ENCODE data around the gene PIEZO2.

Gene PIEZO2

GRCh38 chr18:11020161-11020853 is 129.1 kb downstream of the PIEZO2 start:
- peaks cover 2% of the 10 kb centered on the region; the same call in 1 of the 2 replicates for H3K4me1 ChIP-seq (ENCODE audit: control insufficient read depth, insufficient read depth, low read length)
- no peak for DNase-seq (ENCODE audit: low read depth, low spot score)
- no peak overlapping the region for H3K27ac ChIP-seq (ENCODE audit: low read length)
- H3K4me3 ChIP-seq (ENCODE audit: low read length), result no peak overlapping the region
- H3K27me3 ChIP-seq (ENCODE audit: control insufficient read depth, insufficient read depth, low read length), result no peaks in the 10 kb centered on the region
- no peaks in the 10 kb centered on the region for H3K36me3 ChIP-seq (ENCODE audit: control insufficient read depth, insufficient read depth, low read length)
- no peaks in the 10 kb centered on the region for H3K9me3 ChIP-seq (ENCODE audit: control insufficient read depth, insufficient read depth, low read length)
- WGBS (ENCODE audit: insufficient coverage, insufficient read length), result no CpG with 5 or more reads among the region's 2 CpGs

GRCh38 chr18:11019295-11020105 is 129.9 kb downstream of the PIEZO2 start:
- Histone ChIP-seq H3K36me3 (ENCODE audit: control insufficient read depth, insufficient read depth, low read length) (no peaks in the 10 kb centered on the region), H3K27ac (ENCODE audit: low read length) (no peak overlapping the region), H3K4me3 (ENCODE audit: low read length) (no peak overlapping the region), H3K9me3 (ENCODE audit: control insufficient read depth, insufficient read depth, low read length) (no peaks in the 10 kb centered on the region), H3K4me1 (ENCODE audit: control insufficient read depth, insufficient read depth, low read length) (peaks cover 2% of the 10 kb centered on the region; the same call in 1 of the 2 replicates), H3K27me3 (ENCODE audit: control insufficient read depth, insufficient read depth, low read length) (no peaks in the 10 kb centered on the region)
- no peak for DNase-seq (ENCODE audit: low read depth, low spot score)
- no CpG with 5 or more reads among the region's 2 CpGs for WGBS (ENCODE audit: insufficient coverage, insufficient read length)

- H3K36me3 ChIP-seq (ENCODE audit: control insufficient read depth, insufficient read depth, low read length), result no peaks in the 10 kb centered on the region
- 0 out of 2 replicates have a peak, but pooled peaks cover 2% of the 10 kb centered on the region for H3K4me1 ChIP-seq (ENCODE audit: control insufficient read depth, insufficient read depth, low read length)
- WGBS (ENCODE audit: insufficient coverage, insufficient read length), result no CpG with 5 or more reads among the region's 3 CpGs
- no peak overlapping the region for H3K4me3 ChIP-seq (ENCODE audit: low read length)
- DNase-seq (ENCODE audit: low read depth, low spot score), result no peak
- no peaks in the 10 kb centered on the region for H3K27me3 ChIP-seq (ENCODE audit: control insufficient read depth, insufficient read depth, low read length)
- no peaks in the 10 kb centered on the region for H3K9me3 ChIP-seq (ENCODE audit: control insufficient read depth, insufficient read depth, low read length)
- H3K27ac ChIP-seq (ENCODE audit: low read length), result no peak overlapping the region
Measured at GRCh38 chr18:11009869-11010268, 139.5 kb downstream of the PIEZO2 start.

GRCh38 chr18:11009147-11009546 is 140.2 kb downstream of the PIEZO2 start:
- Histone ChIP-seq H3K27me3 (ENCODE audit: control insufficient read depth, insufficient read depth, low read length) (no peaks in the 10 kb centered on the region), H3K4me1 (ENCODE audit: control insufficient read depth, insufficient read depth, low read length) (0 out of 2 replicates have a peak, but pooled peaks cover 2% of the 10 kb centered on the region), H3K36me3 (ENCODE audit: control insufficient read depth, insufficient read depth, low read length) (no peaks in the 10 kb centered on the region), H3K4me3 (ENCODE audit: low read length) (no peak overlapping the region), H3K9me3 (ENCODE audit: control insufficient read depth, insufficient read depth, low read length) (no peaks in the 10 kb centered on the region), H3K27ac (ENCODE audit: low read length) (no peak overlapping the region)
- no CpG with 5 or more reads among the region's 6 CpGs for WGBS (ENCODE audit: insufficient coverage, insufficient read length)
- no peak for DNase-seq (ENCODE audit: low read depth, low spot score)

GRCh38 chr18:11008505-11008904 is 140.9 kb downstream of the PIEZO2 start:
- DNase-seq (ENCODE audit: low read depth, low spot score), result no peak
- H3K4me1 ChIP-seq (ENCODE audit: control insufficient read depth, insufficient read depth, low read length), result 0 out of 2 replicates have a peak, but pooled peaks cover 2% of the 10 kb centered on the region
- no CpG with 5 or more reads among the region's 3 CpGs for whole genome bisulfite sequencing (ENCODE audit: insufficient coverage, insufficient read length)
- H3K27ac ChIP-seq (ENCODE audit: low read length), result no peak overlapping the region
- no peaks in the 10 kb centered on the region for H3K27me3 ChIP-seq (ENCODE audit: control insufficient read depth, insufficient read depth, low read length)
- H3K9me3 ChIP-seq (ENCODE audit: control insufficient read depth, insufficient read depth, low read length), result no peaks in the 10 kb centered on the region
- no peaks in the 10 kb centered on the region for H3K36me3 ChIP-seq (ENCODE audit: control insufficient read depth, insufficient read depth, low read length)
- H3K4me3 ChIP-seq (ENCODE audit: low read length), result no peak overlapping the region

GRCh38 chr18:11005528-11005927 is 143.8 kb downstream of the PIEZO2 start:
- Histone ChIP-seq H3K27me3 (ENCODE audit: control insufficient read depth, insufficient read depth, low read length) (no peaks in the 10 kb centered on the region), H3K4me3 (ENCODE audit: low read length) (no peak overlapping the region), H3K4me1 (ENCODE audit: control insufficient read depth, insufficient read depth, low read length) (0 out of 2 replicates have a peak, but pooled peaks cover 2% of the 10 kb centered on the region), H3K27ac (ENCODE audit: low read length) (no peak overlapping the region), H3K9me3 (ENCODE audit: control insufficient read depth, insufficient read depth, low read length) (no peaks in the 10 kb centered on the region), H3K36me3 (ENCODE audit: control insufficient read depth, insufficient read depth, low read length) (no peaks in the 10 kb centered on the region)
- no CpG with 5 or more reads among the region's 5 CpGs for WGBS (ENCODE audit: insufficient coverage, insufficient read length)
- DNase-seq (ENCODE audit: low read depth, low spot score), result no peak

- Histone ChIP-seq H3K36me3 (ENCODE audit: control insufficient read depth, insufficient read depth, low read length) (no peaks in the 10 kb centered on the region), H3K4me3 (ENCODE audit: low read length) (no peak overlapping the region), H3K27me3 (ENCODE audit: control insufficient read depth, insufficient read depth, low read length) (no peaks in the 10 kb centered on the region), H3K27ac (ENCODE audit: low read length) (no peak overlapping the region), H3K9me3 (ENCODE audit: control insufficient read depth, insufficient read depth, low read length) (no peaks in the 10 kb centered on the region), H3K4me1 (ENCODE audit: control insufficient read depth, insufficient read depth, low read length) (0 out of 2 replicates have a peak, but pooled peaks cover 2% of the 10 kb centered on the region)
- no peak for DNase-seq (ENCODE audit: low read depth, low spot score)
Measured at GRCh38 chr18:11004951-11005350, 144.4 kb downstream of the PIEZO2 start.

GRCh38 chr18:11004294-11004693 is 145.1 kb downstream of the PIEZO2 start:
- Histone ChIP-seq H3K27me3 (ENCODE audit: control insufficient read depth, insufficient read depth, low read length) (no peaks in the 10 kb centered on the region), H3K36me3 (ENCODE audit: control insufficient read depth, insufficient read depth, low read length) (no peaks in the 10 kb centered on the region), H3K4me1 (ENCODE audit: control insufficient read depth, insufficient read depth, low read length) (0 out of 2 replicates have a peak, but pooled peaks cover 2% of the 10 kb centered on the region), H3K27ac (ENCODE audit: low read length) (no peak overlapping the region), H3K4me3 (ENCODE audit: low read length) (no peak overlapping the region), H3K9me3 (ENCODE audit: control insufficient read depth, insufficient read depth, low read length) (no peaks in the 10 kb centered on the region)
- no CpG with 5 or more reads among the region's 4 CpGs for WGBS (ENCODE audit: insufficient coverage, insufficient read length)
- DNase-seq (ENCODE audit: low read depth, low spot score), result no peak

- no peak overlapping the region for H3K27ac ChIP-seq (ENCODE audit: low read length)
Measured at GRCh38 chr18:11002796-11003195, 146.6 kb downstream of the PIEZO2 start.

GRCh38 chr18:11002277-11002676 is 147.1 kb downstream of the PIEZO2 start:
- no peaks in the 10 kb centered on the region for H3K27me3 ChIP-seq (ENCODE audit: control insufficient read depth, insufficient read depth, low read length)
- H3K27ac ChIP-seq (ENCODE audit: low read length), result no peak overlapping the region
- no peak for DNase-seq (ENCODE audit: low read depth, low spot score)
- WGBS (ENCODE audit: insufficient coverage, insufficient read length), result no CpG with 5 or more reads among the region's 1 CpG
- H3K4me1 ChIP-seq (ENCODE audit: control insufficient read depth, insufficient read depth, low read length), result 0 out of 2 replicates have a peak, but pooled peaks cover 2% of the 10 kb centered on the region
- no peaks in the 10 kb centered on the region for H3K9me3 ChIP-seq (ENCODE audit: control insufficient read depth, insufficient read depth, low read length)
- no peaks in the 10 kb centered on the region for H3K36me3 ChIP-seq (ENCODE audit: control insufficient read depth, insufficient read depth, low read length)
- no peak overlapping the region for H3K4me3 ChIP-seq (ENCODE audit: low read length)

More at GRCh38 chr18:11002796-11003195, 146.6 kb downstream of the PIEZO2 start:
- no peaks in the 10 kb centered on the region for H3K9me3 ChIP-seq (ENCODE audit: control insufficient read depth, insufficient read depth, low read length)
- H3K4me1 ChIP-seq (ENCODE audit: control insufficient read depth, insufficient read depth, low read length), result 0 out of 2 replicates have a peak, but pooled peaks cover 2% of the 10 kb centered on the region
- H3K27me3 ChIP-seq (ENCODE audit: control insufficient read depth, insufficient read depth, low read length), result no peaks in the 10 kb centered on the region
- H3K4me3 ChIP-seq (ENCODE audit: low read length), result no peak overlapping the region
- DNase-seq (ENCODE audit: low read depth, low spot score), result no peak
- WGBS (ENCODE audit: insufficient coverage, insufficient read length), result no CpG with 5 or more reads among the region's 4 CpGs
- no peaks in the 10 kb centered on the region for H3K36me3 ChIP-seq (ENCODE audit: control insufficient read depth, insufficient read depth, low read length)

Measured in iPS DF 6.9 (cell line).